Measurements from ENCODE around the gene CSN1S1.

- TF ChIP-seq CTCF (IDR thresholded peaks at IDR 0.05; ENCODE audit: poor library complexity) (no peak), EZH2 (IDR thresholded peaks at IDR 0.05; ENCODE audit: borderline replicate concordance) (no peak), EZH2phosphoT487 (IDR thresholded peaks at IDR 0.05; ENCODE audit: low read depth, severe bottlenecking, unreplicated experiment) (no peak)
Measured at GRCh38 chr4:69994782-69995181, 63.9 kb downstream of the CSN1S1 start.

All from hepatocyte (in vitro differentiated cells).